Bronchial epithelial cell (primary cell): Measurements from ENCODE around the gene UBAC2. TPM values are rescaled to one million over a fixed set of nuclear protein-coding genes. Genes with fewer than 3 reads are reported as not detected.

Experiments
- DNase-seq: peaks from one replicate; pipeline ENCODE4 v3.0.0-alpha.2; 2010; ENCODE audit warnings: low read depth
- FAIRE-seq: peaks from 2 replicates; lab custom pipeline; 2011; peaks lifted over from hg19 to GRCh38; lab: Jason Lieb, UNC
- H3K27me3 ChIP-seq: 2 replicates; pipeline ENCODE4 v1.5.1; 2011; ENCODE audit warnings: low read length; ENCODE audit not compliant: control insufficient read depth, insufficient read depth
- H3K36me3 ChIP-seq: 2 replicates; pipeline ENCODE4 v1.5.1; 2011; ENCODE audit warnings: low read length; ENCODE audit not compliant: control insufficient read depth, insufficient read depth
- H3K4me3 ChIP-seq: 2 replicates; pipeline ENCODE4 v1.5.1; 2011; ENCODE audit warnings: mild to moderate bottlenecking, low read depth, low read length, control low read depth
- total RNA-seq: library from RNA; depleted of rRNA; stranded (reverse); fragments of >200 nt; gene quantifications from 2 replicates; pipeline ENCODE4 v1.2.1, GENCODE V29; 2014
- TF ChIP-seq, protein P1 (sequence below): IDR thresholded peaks from 2 replicates; pipeline ENCODE4 v1.5.1; 2011; ENCODE audit warnings: mild to moderate bottlenecking, moderate library complexity, low read length, control low read depth, inconsistent platforms; ENCODE audit not compliant: insufficient read depth, severe bottlenecking

The UBAC2 gene
- total RNA-seq, 1 donor from 2014 or later, result 40.0 TPM

DNA sequence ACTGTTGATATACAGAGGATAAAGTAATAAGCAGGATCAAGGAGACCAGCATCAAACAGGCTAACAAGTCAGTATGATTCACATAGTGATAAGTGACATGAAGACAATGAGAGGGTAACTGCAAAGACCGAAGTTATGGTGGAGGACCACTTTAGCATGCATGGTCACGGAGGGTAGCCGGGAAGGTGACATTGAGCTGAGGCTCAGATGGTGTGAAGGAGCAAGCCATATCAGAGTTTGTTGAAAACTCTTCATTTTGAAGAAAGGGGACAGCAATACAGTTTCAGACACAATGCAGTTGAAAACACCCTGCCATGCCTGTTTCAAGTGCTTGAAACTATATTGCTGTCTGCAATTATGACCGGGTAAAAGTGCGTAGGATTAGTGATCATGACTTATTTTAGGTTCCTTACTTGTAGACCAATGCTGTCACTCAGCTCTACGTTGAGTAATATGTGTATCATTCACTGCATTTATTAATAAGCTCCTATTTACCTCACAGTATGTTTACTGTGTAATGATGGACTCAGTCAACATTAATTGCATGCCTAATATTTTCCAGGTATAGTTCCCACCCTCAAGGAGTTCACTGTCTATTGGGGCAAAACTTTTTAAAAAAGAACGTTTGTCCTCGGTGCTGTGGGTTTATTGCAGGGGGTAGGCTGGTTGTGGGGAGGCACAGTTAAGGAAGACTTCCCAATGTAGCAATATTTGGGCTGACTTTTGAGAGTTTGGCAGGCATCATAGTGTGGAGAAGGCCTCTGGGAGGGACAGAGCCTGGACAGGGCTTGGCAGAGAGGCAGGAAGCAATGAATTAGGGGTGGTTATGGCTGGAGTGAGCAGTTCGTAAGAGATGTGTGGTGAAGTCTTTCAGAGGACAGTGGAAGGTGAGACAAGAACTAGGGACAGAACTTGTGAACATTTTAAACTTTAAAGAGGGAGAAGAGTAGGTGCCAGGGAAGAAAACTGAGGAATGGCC, 3.2 kb downstream of the UBAC2 start:
- Histone ChIP-seq H3K27me3 (no peaks in the 10 kb centered on the region), H3K4me3 (no peak overlapping the region), H3K36me3 (peaks cover 2% of the 10 kb centered on the region)
- DNase-seq (no peak), FAIRE-seq (no peak)
- TF ChIP-seq, protein P1, sequence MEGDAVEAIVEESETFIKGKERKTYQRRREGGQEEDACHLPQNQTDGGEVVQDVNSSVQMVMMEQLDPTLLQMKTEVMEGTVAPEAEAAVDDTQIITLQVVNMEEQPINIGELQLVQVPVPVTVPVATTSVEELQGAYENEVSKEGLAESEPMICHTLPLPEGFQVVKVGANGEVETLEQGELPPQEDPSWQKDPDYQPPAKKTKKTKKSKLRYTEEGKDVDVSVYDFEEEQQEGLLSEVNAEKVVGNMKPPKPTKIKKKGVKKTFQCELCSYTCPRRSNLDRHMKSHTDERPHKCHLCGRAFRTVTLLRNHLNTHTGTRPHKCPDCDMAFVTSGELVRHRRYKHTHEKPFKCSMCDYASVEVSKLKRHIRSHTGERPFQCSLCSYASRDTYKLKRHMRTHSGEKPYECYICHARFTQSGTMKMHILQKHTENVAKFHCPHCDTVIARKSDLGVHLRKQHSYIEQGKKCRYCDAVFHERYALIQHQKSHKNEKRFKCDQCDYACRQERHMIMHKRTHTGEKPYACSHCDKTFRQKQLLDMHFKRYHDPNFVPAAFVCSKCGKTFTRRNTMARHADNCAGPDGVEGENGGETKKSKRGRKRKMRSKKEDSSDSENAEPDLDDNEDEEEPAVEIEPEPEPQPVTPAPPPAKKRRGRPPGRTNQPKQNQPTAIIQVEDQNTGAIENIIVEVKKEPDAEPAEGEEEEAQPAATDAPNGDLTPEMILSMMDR, result no peak

DNA sequence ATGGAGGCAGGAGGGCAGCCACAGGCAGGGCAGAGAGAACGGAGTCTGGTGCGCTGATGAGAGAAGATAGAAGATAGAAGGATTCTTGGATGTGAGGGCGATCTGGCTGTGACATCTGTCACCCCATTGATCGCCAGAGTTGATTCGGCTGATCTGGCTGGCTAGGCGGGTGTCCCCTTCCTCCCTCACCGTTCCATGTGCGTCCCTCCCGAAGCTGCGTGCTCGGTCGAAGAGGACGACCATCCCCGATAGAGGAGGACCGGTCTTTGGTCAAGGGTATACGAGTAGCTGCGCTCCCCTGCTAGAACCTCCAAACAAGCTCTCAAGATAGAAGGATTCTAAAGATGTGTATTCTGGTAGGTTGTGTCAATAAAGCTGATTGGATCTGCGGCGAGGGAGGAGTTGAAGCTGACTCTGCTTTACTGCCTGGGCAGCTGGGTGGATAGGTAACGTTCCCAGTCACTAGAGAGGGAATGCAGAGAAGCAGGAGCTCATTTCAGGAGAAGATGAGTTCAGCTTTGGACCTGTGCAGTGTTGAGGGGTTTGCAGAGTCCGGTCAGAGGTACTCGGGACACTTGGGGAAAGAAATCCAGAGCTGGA, 5.1 kb downstream of the UBAC2 start:
- Histone ChIP-seq H3K4me3 (no peak overlapping the region), H3K27me3 (no peaks in the 10 kb centered on the region), H3K36me3 (peaks cover 2% of the 10 kb centered on the region)
- TF ChIP-seq, protein P1, result no peak
- FAIRE-seq (no peak), DNase-seq (no peak)

DNA sequence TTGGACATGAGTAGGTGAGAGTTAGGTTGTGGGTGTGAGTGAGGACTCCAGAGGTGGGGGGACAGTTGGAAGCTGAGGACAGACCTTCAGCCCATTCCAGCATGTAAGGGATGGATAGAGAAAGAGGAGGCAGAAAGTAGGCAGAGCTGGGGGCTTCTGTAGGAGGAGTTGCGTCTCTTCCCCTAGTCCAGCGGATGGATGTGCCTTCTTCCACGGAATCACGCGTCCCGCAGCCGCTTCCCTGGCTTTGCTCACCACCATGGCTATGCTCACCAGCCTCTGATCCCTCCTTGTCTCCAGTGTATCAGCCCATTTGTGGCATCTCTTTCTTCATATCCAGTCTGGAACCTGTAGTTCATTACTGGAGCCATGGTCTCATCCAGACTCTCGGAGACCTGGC, 5.6 kb downstream of the UBAC2 start:
- no peaks in the 10 kb centered on the region for H3K27me3 ChIP-seq
- no peak for FAIRE-seq
- no peak for DNase-seq
- peaks cover 2% of the 10 kb centered on the region for H3K36me3 ChIP-seq
- TF ChIP-seq, protein P1, result no peak
- no peak overlapping the region for H3K4me3 ChIP-seq

DNA sequence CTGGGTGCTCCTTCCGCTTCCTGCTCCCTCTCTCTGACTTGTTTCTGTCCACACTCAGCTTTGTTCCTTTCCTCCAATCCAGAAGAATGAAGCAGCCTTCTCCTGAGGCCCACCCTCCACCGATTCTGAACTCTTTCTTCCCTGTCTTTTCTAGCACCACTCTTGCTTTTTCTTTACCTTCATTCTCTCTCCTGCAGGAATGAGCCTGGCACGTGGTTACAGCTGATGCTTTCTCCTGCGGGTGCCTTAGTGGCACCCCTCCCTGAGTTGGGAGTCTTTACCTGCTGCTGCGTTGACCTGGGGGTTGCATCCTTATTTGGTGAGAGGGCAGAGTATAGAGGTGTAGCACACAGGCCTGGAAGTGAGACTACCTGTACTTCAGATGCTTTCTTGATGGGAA, 6.2 kb downstream of the UBAC2 start:
- Histone ChIP-seq H3K27me3 (no peaks in the 10 kb centered on the region), H3K36me3 (peaks cover 2% of the 10 kb centered on the region), H3K4me3 (no peak overlapping the region)
- TF ChIP-seq, protein P1, result no peak
- DNase-seq (no peak), FAIRE-seq (no peak)

DNA sequence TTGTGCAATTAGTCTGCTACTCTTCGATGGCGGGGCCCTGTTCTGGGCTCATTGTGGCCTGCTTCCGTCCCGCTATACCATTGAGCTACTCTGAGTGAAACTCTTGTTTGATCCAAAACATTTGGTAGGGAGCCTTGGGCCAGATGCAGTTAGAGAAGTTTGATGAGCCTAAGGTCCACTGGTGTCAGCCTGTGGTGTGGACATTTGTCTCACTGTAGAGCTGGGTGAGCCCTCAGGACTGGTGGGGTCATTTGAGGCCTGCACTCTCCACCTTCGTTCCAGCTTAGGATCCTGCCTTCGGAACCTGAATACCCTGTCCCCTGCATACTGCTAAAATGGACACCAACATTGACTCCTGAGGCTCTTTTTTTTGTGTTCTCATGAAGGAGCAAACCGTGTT, 6.9 kb downstream of the UBAC2 start:
- Histone ChIP-seq H3K4me3 (no peak overlapping the region), H3K36me3 (peaks cover 2% of the 10 kb centered on the region), H3K27me3 (no peaks in the 10 kb centered on the region)
- DNase-seq, result no peak
- FAIRE-seq, result no peak
- TF ChIP-seq, protein P1, result no peak
